ENCODE measurements around the gene ZNF292. TPM values are rescaled to one million over a fixed set of nuclear protein-coding genes. Genes with fewer than 3 reads are reported as not detected.

The ZNF292 gene
- total and polyA plus RNA-seq, 4 donors, result 4.6 to 116 (median 16.5) TPM

- H3K4me3 ChIP-seq, result no peak overlapping the region
- DNase-seq, result no peak
- H3K4me1 ChIP-seq (ENCODE audit: control insufficient read depth in 5 of 5, insufficient read depth in 5 of 5, low read length in 5 of 5), result peaks cover 0 to 19% (median 0%) of the 10 kb centered on the region in 5 donors
- no peak for ATAC-seq (ENCODE audit: insufficient read depth, low FRiP score)
- no peak overlapping the region for H3K27ac ChIP-seq (ENCODE audit: low read depth in 1 of 2, low read length in 1 of 2)
- TF ChIP-seq CTCF (IDR thresholded peaks at IDR 0.05; ENCODE audit: control extremely low read depth, extremely low read depth), result no peak
- H3K36me3 ChIP-seq (ENCODE audit: control insufficient read depth in 4 of 4, insufficient read depth in 4 of 4, low read length in 4 of 4), result peaks cover 0 to 23% (median 3%) of the 10 kb centered on the region in 4 donors
- H3K9ac ChIP-seq (ENCODE audit: insufficient read depth in 1 of 2, low read length in 2 of 2), result no peak overlapping the region
- H3K27me3 ChIP-seq (ENCODE audit: control insufficient read depth in 3 of 3, insufficient read depth in 3 of 3, low read length in 2 of 3), result no peaks in the 10 kb centered on the region
- no peaks in the 10 kb centered on the region for H3K9me3 ChIP-seq (ENCODE audit: control insufficient read depth in 4 of 4, insufficient read depth in 3 of 4, low read length in 3 of 4)
Measured at GRCh38 chr6:87214831-87215230, 59.5 kb downstream of the ZNF292 start.

- Histone ChIP-seq H3K27ac (ENCODE audit: low read depth in 1 of 2, low read length in 1 of 2) (no peak overlapping the region), H3K9me3 (ENCODE audit: control insufficient read depth in 4 of 4, insufficient read depth in 3 of 4, low read length in 3 of 4) (no peaks in the 10 kb centered on the region), H3K4me1 (ENCODE audit: control insufficient read depth in 5 of 5, insufficient read depth in 5 of 5, low read length in 5 of 5) (peaks cover 0 to 2% (median 0%) of the 10 kb centered on the region in 5 donors), H3K36me3 (ENCODE audit: control insufficient read depth in 4 of 4, insufficient read depth in 4 of 4, low read length in 4 of 4) (peaks cover 2 to 42% (median 14%) of the 10 kb centered on the region in 4 donors), H3K9ac (ENCODE audit: insufficient read depth in 1 of 2, low read length in 2 of 2) (no peak overlapping the region), H3K27me3 (ENCODE audit: control insufficient read depth in 3 of 3, insufficient read depth in 3 of 3, low read length in 2 of 3) (no peaks in the 10 kb centered on the region), H3K4me3 (no peak overlapping the region)
- ATAC-seq (ENCODE audit: insufficient read depth, low FRiP score) (no peak), DNase-seq (no peak)
- WGBS, 2 donors, result 80 to 88% methylated on average over 1 of the region's 1 CpG
- TF ChIP-seq CTCF (IDR thresholded peaks at IDR 0.05; ENCODE audit: control extremely low read depth, extremely low read depth), result no peak
Measured at GRCh38 chr6:87220997-87221396, 65.6 kb downstream of the ZNF292 start.

GRCh38 chr6:87222676-87223075 lies 67.3 kb downstream of the ZNF292 start:
- no peak for TF ChIP-seq CTCF (IDR thresholded peaks at IDR 0.05; ENCODE audit: control extremely low read depth, extremely low read depth)
- Histone ChIP-seq H3K36me3 (ENCODE audit: control insufficient read depth in 4 of 4, insufficient read depth in 4 of 4, low read length in 4 of 4) (peaks cover 2 to 40% (median 18%) of the 10 kb centered on the region in 4 donors), H3K4me1 (ENCODE audit: control insufficient read depth in 5 of 5, insufficient read depth in 5 of 5, low read length in 5 of 5) (peaks cover 0 to 2% (median 0%) of the 10 kb centered on the region in 5 donors), H3K9ac (ENCODE audit: insufficient read depth in 1 of 2, low read length in 2 of 2) (no peak overlapping the region), H3K9me3 (ENCODE audit: control insufficient read depth in 4 of 4, insufficient read depth in 3 of 4, low read length in 3 of 4) (no peaks in the 10 kb centered on the region), H3K27me3 (ENCODE audit: control insufficient read depth in 3 of 3, insufficient read depth in 3 of 3, low read length in 2 of 3) (no peaks in the 10 kb centered on the region), H3K4me3 (no peak overlapping the region), H3K27ac (ENCODE audit: low read depth in 1 of 2, low read length in 1 of 2) (no peak overlapping the region)
- DNase-seq (no peak), ATAC-seq (ENCODE audit: insufficient read depth, low FRiP score) (no peak)
- 95 to 99% methylated on average over 1 of the region's 1 CpG for WGBS, 2 donors

- Histone ChIP-seq H3K4me3 (no peak overlapping the region), H3K9me3 (ENCODE audit: control insufficient read depth in 4 of 4, insufficient read depth in 3 of 4, low read length in 3 of 4) (no peaks in the 10 kb centered on the region), H3K36me3 (ENCODE audit: control insufficient read depth in 4 of 4, insufficient read depth in 4 of 4, low read length in 4 of 4) (peaks cover 2 to 42% (median 21%) of the 10 kb centered on the region in 4 donors), H3K4me1 (ENCODE audit: control insufficient read depth in 5 of 5, insufficient read depth in 5 of 5, low read length in 5 of 5) (no peaks in the 10 kb centered on the region), H3K27ac (ENCODE audit: low read depth in 1 of 2, low read length in 1 of 2) (no peak overlapping the region), H3K9ac (ENCODE audit: insufficient read depth in 1 of 2, low read length in 2 of 2) (no peak overlapping the region), H3K27me3 (ENCODE audit: control insufficient read depth in 3 of 3, insufficient read depth in 3 of 3, low read length in 2 of 3) (no peaks in the 10 kb centered on the region)
- 91 to 94% methylated on average over 1 of the region's 1 CpG for WGBS, 2 donors
- no peak for ATAC-seq (ENCODE audit: insufficient read depth, low FRiP score)
- no peak for DNase-seq
- TF ChIP-seq CTCF (IDR thresholded peaks at IDR 0.05; ENCODE audit: control extremely low read depth, extremely low read depth), result no peak
Measured at GRCh38 chr6:87224971-87225370, 69.6 kb downstream of the ZNF292 start.
